22Rv1 (cell line): ENCODE data around the gene LAMB4.

Experiments
- H3K27ac ChIP-seq: fragments of 450-650 bp; 2 replicates; pipeline ENCODE4 v1.5.1; 2017
- CTCF ChIP-seq: fragments of 450-650 bp; IDR thresholded peaks from 2 replicates; pipeline ENCODE4 v1.5.1; 2017; ENCODE audit warnings: mild to moderate bottlenecking
- ZFX ChIP-seq: fragments of 450-650 bp; IDR thresholded peaks from 2 replicates; pipeline ENCODE4 v1.6.1; 2017; ENCODE audit warnings: antibody characterized with exemption, borderline replicate concordance

The LAMB4 gene

GRCh38 chr7:108103558-108104298 lies 26.4 kb downstream of the LAMB4 start:
- H3K27ac ChIP-seq: no peak overlapping the region
- TF ChIP-seq ZFX: no peak
- TF ChIP-seq CTCF: no peak

- no peak overlapping the region for H3K27ac ChIP-seq
- no peak for TF ChIP-seq ZFX
Observed at GRCh38 chr7:108102671-108103312, 27.4 kb downstream of the LAMB4 start.

- TF ChIP-seq ZFX (no peak), CTCF (no peak)
- no peak overlapping the region for H3K27ac ChIP-seq
Observed at GRCh38 chr7:108101759-108102158, 28.4 kb downstream of the LAMB4 start.

- no peak overlapping the region for H3K27ac ChIP-seq
- no peak for TF ChIP-seq CTCF
- no peak for TF ChIP-seq ZFX
Observed at GRCh38 chr7:108099713-108100112, 30.4 kb downstream of the LAMB4 start.

- H3K27ac ChIP-seq: 0 out of 2 replicates have a peak overlapping the region, but pooled peaks have one; percentile 91
- no peak for TF ChIP-seq ZFX
- peak; percentile 80 for TF ChIP-seq CTCF
Observed at GRCh38 chr7:108097703-108098102, 32.5 kb downstream of the LAMB4 start.

GRCh38 chr7:108096996-108097395 lies 33.2 kb downstream of the LAMB4 start:
- H3K27ac ChIP-seq: peak overlapping the region; percentile 91
- no peak for TF ChIP-seq ZFX
- no peak for TF ChIP-seq CTCF

- no peak for TF ChIP-seq CTCF
- no peak for TF ChIP-seq ZFX
- H3K27ac ChIP-seq: peak overlapping the region; percentile 91
Observed at GRCh38 chr7:108094933-108095710, 35.0 kb downstream of the LAMB4 start.
